Panc1 (cell line): ENCODE data around the gene LTB4R. TPM values are rescaled to one million over a fixed set of nuclear protein-coding genes. Genes with fewer than 3 reads are reported as not detected.

ENCODE experiments used
- ATAC-seq: fragments of 200-7000 bp; cut with Tn5 transposase; 2 replicates; pipeline ENCODE4 v1.9.1; 2020; ENCODE audit warnings: mild to moderate bottlenecking, moderate library complexity
- BruUV-seq: library from RNA; stranded (reverse); fragments of 400-500 nt; replicated peaks from 2 replicates; lab custom pipeline; 2021; lab: Mats Ljungman, UMichigan
- CTCF ChIA-PET: fragments of 300-600 bp; sonication (Branson Sonifier 250); formaldehyde crosslinking; loops from one replicate; lab custom pipeline; 2022; ENCODE audit warnings: antibody characterized with exemption; lab: Charles Lee
- POLR2A ChIA-PET: fragments of 300-600 bp; sonication (Branson Sonifier 250); formaldehyde crosslinking; loops from one replicate; lab custom pipeline; 2022; ENCODE audit warnings: antibody characterized with exemption; lab: Charles Lee
- DNase-seq: peaks from one replicate; pipeline ENCODE4 v3.0.0-alpha.2; 2010; ENCODE audit warnings: low read depth, low spot score
- H3K27ac ChIP-seq: 2 replicates; pipeline ENCODE4 v1.5.1; 2011; ENCODE audit warnings: mild to moderate bottlenecking, low read length, inconsistent platforms
- H3K27me3 ChIP-seq: fragments of 200-500 bp; sonication (Bioruptor generic); 2 replicates; pipeline ENCODE4 v1.6.0; 2014; ENCODE audit warnings: low read length, inconsistent platforms; ENCODE audit not compliant: control insufficient read depth, insufficient read depth
- H3K36me3 ChIP-seq: fragments of 200-500 bp; sonication (Bioruptor generic); 2 replicates; pipeline ENCODE4 v1.5.1; 2014; ENCODE audit warnings: inconsistent platforms, mild to moderate bottlenecking, low read length, moderate library complexity; ENCODE audit not compliant: control insufficient read depth, insufficient read depth
- H3K4me1 ChIP-seq: 2 replicates; pipeline ENCODE4 v1.5.1; 2011; ENCODE audit warnings: inconsistent platforms, mild to moderate bottlenecking, low read length, moderate library complexity; ENCODE audit not compliant: control insufficient read depth, insufficient read depth
- H3K4me3 ChIP-seq, 2 experiments: 2 replicates each; pipeline ENCODE4 v1.5.1; 2011 to 2012; ENCODE audit warnings: low read depth in 2 of 2, low read length in 2 of 2, mild to moderate bottlenecking in 2 of 2, inconsistent platforms in 1 of 2, moderate library complexity in 1 of 2
- H3K9me3 ChIP-seq: fragments of 200-500 bp; sonication (Bioruptor generic); 2 replicates; pipeline ENCODE4 v1.5.1; 2014; ENCODE audit warnings: low read depth, mild to moderate bottlenecking, inconsistent platforms, low read length, moderate library complexity; ENCODE audit not compliant: control insufficient read depth, insufficient read depth
- CTCF ChIP-seq: fragments of 450-650 bp; IDR thresholded peaks from 2 replicates; pipeline ENCODE4 v1.5.1; 2017; ENCODE audit warnings: mild to moderate bottlenecking
- POLR2AphosphoS5 ChIP-seq: IDR thresholded peaks from 2 replicates; pipeline ENCODE4 v1.6.1; 2012; ENCODE audit warnings: mild to moderate bottlenecking, low read depth, low read length, moderate library complexity
- REST ChIP-seq, 2 experiments: IDR thresholded peaks; 2 replicates each; pipeline ENCODE4 v1.6.1; 2011 to 2012; ENCODE audit warnings: low read depth in 2 of 2, control low read depth in 1 of 2, low read length in 1 of 2, mild to moderate bottlenecking in 1 of 2, moderate library complexity in 1 of 2; ENCODE audit not compliant: insufficient read depth in 1 of 2
- SIN3A ChIP-seq: IDR thresholded peaks from 2 replicates; pipeline ENCODE4 v1.6.1; 2012; ENCODE audit warnings: low read depth, mild to moderate bottlenecking, low read length, moderate library complexity, borderline replicate concordance; ENCODE audit not compliant: insufficient read depth
- TCF7L2 ChIP-seq: IDR thresholded peaks from 2 replicates; pipeline ENCODE4 v1.6.1; 2011; ENCODE audit warnings: mild to moderate bottlenecking, low read depth, low read length, inconsistent platforms
- in situ Hi-C: cut with HindIII; loops from 2 replicates; pipeline ENCODE4 v1.10.0; 2016; ENCODE audit warnings: low sequenced_read_pairs, low pct_unique_long_range_greater_than_20kb
- intact Hi-C: fragments of 100-400 bp; cut with micrococcal nuclease; formaldehyde crosslinking; loops from one replicate; pipeline ENCODE4 v1.10.0; 2022; ENCODE audit not compliant: unreplicated experiment
- total RNA-seq: library from RNA; stranded (reverse); gene quantifications from one replicate; pipeline ENCODE4 v1.2.1, GENCODE V29; 2021; ENCODE audit not compliant: unreplicated experiment

The LTB4R gene
- total RNA-seq, 1 experiment from 2014 or later = 4.8 TPM

- TF ChIP-seq REST (IDR thresholded peaks at IDR 0.05; ENCODE audit: insufficient read depth in 1 of 2, low read depth in 2 of 2, low read length in 1 of 2) (no peak), TCF7L2 (no peak), CTCF (no peak), POLR2AphosphoS5 (no peak), SIN3A (no peak)
- no peaks in the 10 kb centered on the region for H3K36me3 ChIP-seq
- no peaks in the 10 kb centered on the region for H3K9me3 ChIP-seq
- BruUV-seq = no TSS peak
- no peak overlapping the region for H3K4me3 ChIP-seq
- in situ Hi-C loops = loop anchor here (10.0 kb wide), 1 partner anchor 105 kb away; no protein-coding TSS in a partner anchor
- POLR2A ChIA-PET = no interaction called here
- no peaks in the 10 kb centered on the region for H3K27me3 ChIP-seq
- intact Hi-C loops = no loop called here
- no peak for ATAC-seq
- DNase-seq = no peak
- CTCF ChIA-PET = no interaction called here
- peaks cover 3% of the 10 kb centered on the region; the same call in 1 of the 2 replicates for H3K4me1 ChIP-seq
- H3K27ac ChIP-seq = no peak overlapping the region
Measured at GRCh38 chr14:24329736-24330135, 18.4 kb downstream of the LTB4R start.

GRCh38 chr14:24330973-24331674 lies 19.8 kb downstream of the LTB4R start:
- H3K36me3 ChIP-seq = no peaks in the 10 kb centered on the region
- ChIA-PET POLR2A (no interaction called here), CTCF (interaction anchor here (1.1 to 1.7 kb wide), 2 partner anchors 100 to 104 kb away, joined by 3 to 11 read pairs; no protein-coding TSS in a partner anchor)
- intact Hi-C loops = no loop called here
- no TSS peak for BruUV-seq
- H3K4me1 ChIP-seq = peaks cover 3% of the 10 kb centered on the region; the same call in 1 of the 2 replicates
- H3K27me3 ChIP-seq = no peaks in the 10 kb centered on the region
- no peaks in the 10 kb centered on the region for H3K9me3 ChIP-seq
- H3K27ac ChIP-seq = no peak overlapping the region
- TF ChIP-seq REST (IDR thresholded peaks at IDR 0.05; ENCODE audit: insufficient read depth in 1 of 2, low read depth in 2 of 2, low read length in 1 of 2) (no peak), POLR2AphosphoS5 (no peak), SIN3A (no peak), TCF7L2 (no peak), CTCF (no peak)
- in situ Hi-C loops = loop anchor here (10.0 kb wide), 1 partner anchor 104 kb away; no protein-coding TSS in a partner anchor
- DNase-seq (no peak), ATAC-seq (no peak)
- H3K4me3 ChIP-seq = no peak overlapping the region
